ENCODE measurements around the gene PCDHGB3. TPM values are rescaled to one million over a fixed set of nuclear protein-coding genes. Genes with fewer than 3 reads are reported as not detected.

The PCDHGB3 gene
- total and polyA plus RNA-seq, 7 donors: 0.17 to 2.0 (median 0.92) TPM

GRCh38 chr5:141363952-141364660, 5.9 kb upstream of the PCDHGB3 start, which contains the start of gene PCDHGA5:
PCDHGA5 (plus strand) TSS chr5:141364162; CDS start chr5:141364331, 169 bp downstream.
- ATAC-seq (peak in 3 of 4 donors; percentile 42 to 64 (median 49)), DNase-seq (no peak)
- peaks cover 0 to 79% (median 19%) of the 10 kb centered on the region in 3 donors for H3K27me3 ChIP-seq (ENCODE audit: insufficient read depth in 3 of 3, low read length in 2 of 3)
- WGBS, 3 donors: 18 to 27% (median 25%) methylated on average over 34 of the region's 34 CpGs
- intact Hi-C loops (cut with DNase I): no loop called here
- H3K36me3 ChIP-seq (ENCODE audit: insufficient read depth in 1 of 2, low read depth in 1 of 2): no peaks in the 10 kb centered on the region
- peak within 1 kb of the TSS; percentile 41 for H3K4me3 ChIP-seq
- H3K9me3 ChIP-seq: peaks cover 30% of the 10 kb centered on the region
- TF ChIP-seq CTCF (IDR thresholded peaks at IDR 0.05): no peak
- H3K27ac ChIP-seq: no peak within 1 kb of the TSS
- H3K4me1 ChIP-seq: no peaks in the 10 kb centered on the region

GRCh38 chr5:141366016-141366896, 3.8 kb upstream of the PCDHGB3 start:
- DNase-seq (no peak), ATAC-seq (no peak)
- Histone ChIP-seq H3K27me3 (ENCODE audit: insufficient read depth in 3 of 3, low read length in 2 of 3) (peaks cover 0 to 72% (median 18%) of the 10 kb centered on the region in 3 donors), H3K4me3 (no peak overlapping the region), H3K36me3 (ENCODE audit: insufficient read depth in 1 of 2, low read depth in 1 of 2) (no peaks in the 10 kb centered on the region), H3K9me3 (peaks cover 16% of the 10 kb centered on the region), H3K4me1 (no peaks in the 10 kb centered on the region), H3K27ac (no peak overlapping the region)
- TF ChIP-seq CTCF (IDR thresholded peaks at IDR 0.05): no peak
- intact Hi-C loops (cut with DNase I): no loop called here
- 35 to 42% (median 37%) methylated on average over 46 of the region's 46 CpGs for WGBS, 3 donors

- no peaks in the 10 kb centered on the region for H3K4me1 ChIP-seq
- no peak for TF ChIP-seq CTCF (IDR thresholded peaks at IDR 0.05)
- DNase-seq: no peak
- no peak overlapping the region for H3K4me3 ChIP-seq
- peaks cover 11% of the 10 kb centered on the region for H3K9me3 ChIP-seq
- no peaks in the 10 kb centered on the region for H3K36me3 ChIP-seq (ENCODE audit: insufficient read depth in 1 of 2, low read depth in 1 of 2)
- H3K27me3 ChIP-seq (ENCODE audit: insufficient read depth in 3 of 3, low read length in 2 of 3): peaks cover 0 to 52% (median 17%) of the 10 kb centered on the region in 3 donors
- 38 to 42% (median 39%) methylated on average over 69 of the region's 69 CpGs for WGBS, 3 donors
- intact Hi-C loops (cut with DNase I): no loop called here
- no peak overlapping the region for H3K27ac ChIP-seq
- ATAC-seq: no peak
Observed at GRCh38 chr5:141371572-141372475, 1.8 kb downstream of the PCDHGB3 start.

- no peaks in the 10 kb centered on the region for H3K36me3 ChIP-seq (ENCODE audit: insufficient read depth in 1 of 2, low read depth in 1 of 2)
- H3K27ac ChIP-seq: no peak within 1 kb of the TSS
- H3K4me1 ChIP-seq: no peaks in the 10 kb centered on the region
- DNase-seq: no peak
- peak within 1 kb of the TSS; percentile 52 for H3K4me3 ChIP-seq
- 17 to 18% (median 17%) methylated on average over 27 of the region's 27 CpGs for WGBS, 3 donors
- peaks cover 0 to 46% (median 17%) of the 10 kb centered on the region in 3 donors for H3K27me3 ChIP-seq (ENCODE audit: insufficient read depth in 3 of 3, low read length in 2 of 3)
- intact Hi-C loops (cut with DNase I): no loop called here
- peaks cover 16% of the 10 kb centered on the region for H3K9me3 ChIP-seq
- TF ChIP-seq CTCF (IDR thresholded peaks at IDR 0.05): peak; percentile 36
- peak in 3 of 4 donors; percentile 64 to 72 (median 68) for ATAC-seq
Observed at GRCh38 chr5:141373673-141374317, 3.8 kb downstream of the PCDHGB3 start, which contains the start of gene PCDHGA6. PCDHGA6 (plus strand) TSS chr5:141373891; CDS start chr5:141374084, 193 bp downstream.

All from psoas muscle (tissue), 8 donors.